HCT116 (cell line): ENCODE data around the gene KREMEN2. TPM values are rescaled to one million over a fixed set of nuclear protein-coding genes. Genes with fewer than 3 reads are reported as not detected.

ENCODE experiments used
- ATAC-seq: fragments of 200-7000 bp; cut with Tn5 transposase; 2 replicates; pipeline ENCODE4 v1.9.1; 2020; ENCODE audit warnings: mild to moderate bottlenecking, moderate library complexity
- BruUV-seq: library from RNA; stranded (reverse); fragments of 400-500 nt; replicated peaks from 2 replicates; lab custom pipeline; 2021; lab: Mats Ljungman, UMichigan
- CTCF ChIA-PET: fragments of 300-600 bp; sonication (Branson Sonifier 250); formaldehyde crosslinking; loops from one replicate; lab custom pipeline; 2021; ENCODE audit warnings: antibody characterized with exemption; lab: Charles Lee
- POLR2A ChIA-PET: fragments of 300-600, 350-600 bp; sonication (Branson Sonifier 250); formaldehyde crosslinking; loops from one replicate; lab custom pipeline; 2021; ENCODE audit warnings: antibody characterized with exemption; lab: Charles Lee
- RAD21 ChIA-PET, 2 experiments: fragments of 300-600 bp; sonication (Branson Sonifier 250); formaldehyde crosslinking; loops; one replicate each; lab custom pipeline; 2023; ENCODE audit warnings: low total read pairs in 2 of 2; ENCODE audit not compliant: uncharacterized antibody in 2 of 2, unreplicated experiment in 2 of 2, low non-redundant PET in 1 of 2; lab: Charles Lee
- DNase-seq: peaks from one replicate; pipeline ENCODE4 v3.0.0-alpha.2; 2010; ENCODE audit warnings: low read depth, low spot score
- H2AFZ ChIP-seq: fragments of 200-600 bp; shearing (Covaris generic), sonication (generic); 2 replicates; pipeline ENCODE4 v1.6.1; 2017; ENCODE audit warnings: low read depth, mixed run types, mixed read lengths, antibody characterized with exemption, low read length; ENCODE audit not compliant: poor library complexity, severe bottlenecking
- H3K27ac ChIP-seq: 2 replicates; pipeline ENCODE4 v1.5.1; 2012; ENCODE audit warnings: low read depth, low read length
- H3K27me3 ChIP-seq: fragments of 200-600 bp; sonication (generic); 2 replicates; pipeline ENCODE4 v1.6.1; 2016; ENCODE audit warnings: mixed run types, low read length, mixed read lengths; ENCODE audit not compliant: insufficient read depth
- H3K36me3 ChIP-seq, 2 experiments: fragments of 200-500 bp in 1 of 2; fragments of 200-600 bp in 1 of 2; sonication (Bioruptor generic) in 1 of 2; sonication (generic) in 1 of 2; 2 replicates each; pipeline versions ENCODE4 v1.5.1 to v1.6.1; 2014 to 2016; ENCODE audit warnings: low read length in 2 of 2, inconsistent platforms in 1 of 2, mixed read lengths in 1 of 2, mixed run types in 1 of 2; ENCODE audit not compliant: insufficient read depth in 2 of 2, control insufficient read depth in 1 of 2
- H3K4me1 ChIP-seq, 2 experiments: fragments of 200-600 bp in 1 of 2; sonication (generic) in 1 of 2; 2 replicates each; pipeline versions ENCODE4 v1.5.1 to v1.6.1; 2012 to 2017; ENCODE audit warnings: low read length in 2 of 2, inconsistent platforms in 1 of 2, mild to moderate bottlenecking in 1 of 2, mixed read lengths in 1 of 2, mixed run types in 1 of 2, moderate library complexity in 1 of 2; ENCODE audit not compliant: insufficient read depth in 2 of 2, control insufficient read depth in 1 of 2
- H3K4me2 ChIP-seq: fragments of 200-600 bp; sonication (generic); 2 replicates; pipeline ENCODE4 v1.6.1; 2017; ENCODE audit warnings: mixed run types, low read length, mixed read lengths
- H3K4me3 ChIP-seq, 2 experiments: fragments of 200-600 bp in 1 of 2; sonication (generic) in 1 of 2; replicated peaks in 1 of 2; 2 replicates each; pipeline ENCODE4 v1.5.1; 2011 to 2016; ENCODE audit warnings: low read length in 2 of 2, control low read depth in 1 of 2, low read depth in 1 of 2, mild to moderate bottlenecking in 1 of 2, mixed read lengths in 1 of 2, mixed run types in 1 of 2
- H3K79me2 ChIP-seq: fragments of 200-600 bp; sonication (generic); 2 replicates; pipeline ENCODE4 v1.6.1; 2017; ENCODE audit warnings: mild to moderate bottlenecking, mixed run types, low read length, moderate library complexity, mixed read lengths; ENCODE audit not compliant: insufficient read depth
- H3K9ac ChIP-seq: fragments of 200-600 bp; sonication (generic); 2 replicates; pipeline ENCODE4 v1.6.1; 2016; ENCODE audit warnings: low read length, mixed read lengths
- H3K9me2 ChIP-seq: fragments of 200-600 bp; sonication (generic), shearing (Covaris generic); 2 replicates; pipeline ENCODE4 v1.6.1; 2017; ENCODE audit warnings: mixed run types, mild to moderate bottlenecking, moderate library complexity; ENCODE audit not compliant: insufficient read depth
- H3K9me3 ChIP-seq, 2 experiments: fragments of 200-500 bp in 1 of 2; fragments of 200-600 bp in 1 of 2; sonication (Bioruptor generic) in 1 of 2; sonication (generic) in 1 of 2; 2 replicates each; pipeline ENCODE4 v1.6.1; 2014 to 2017; ENCODE audit warnings: low read length in 2 of 2, mixed read lengths in 2 of 2, inconsistent platforms in 1 of 2, low read depth in 1 of 2, mild to moderate bottlenecking in 1 of 2, mixed run types in 1 of 2, moderate library complexity in 1 of 2; ENCODE audit not compliant: control insufficient read depth in 1 of 2, insufficient read depth in 1 of 2
- H4K20me1 ChIP-seq: fragments of 200-600 bp; sonication (generic), shearing (Covaris generic); 2 replicates; pipeline ENCODE4 v1.6.1; 2017; ENCODE audit warnings: mixed run types, mild to moderate bottlenecking, moderate library complexity; ENCODE audit not compliant: insufficient read depth
- CBX3 ChIP-seq: IDR thresholded peaks from 2 replicates; pipeline ENCODE4 v1.6.1; 2012; ENCODE audit warnings: low read depth
- CTCF ChIP-seq, 3 experiments: fragments of 200-600 bp in 1 of 3; sonication (generic) in 1 of 3; IDR thresholded peaks in 2 of 3; conservative IDR thresholded peaks in 1 of 3; 2 replicates each; pipeline ENCODE4 v1.5.1; 2012 to 2017; ENCODE audit warnings: low read depth in 2 of 3, low read length in 2 of 3, antibody characterized with exemption in 1 of 3, borderline replicate concordance in 1 of 3, control low read depth in 1 of 3, mild to moderate bottlenecking in 1 of 3, mixed read lengths in 1 of 3, mixed run types in 1 of 3, moderate library complexity in 1 of 3; ENCODE audit not compliant: insufficient read depth in 1 of 3
- EGR1 ChIP-seq: IDR thresholded peaks from 2 replicates; pipeline ENCODE4 v1.6.1; 2012; ENCODE audit warnings: low read depth
- ELF1 ChIP-seq: IDR thresholded peaks from 2 replicates; pipeline ENCODE4 v1.6.1; 2012; ENCODE audit warnings: low read depth, borderline replicate concordance
- EZH2phosphoT487 ChIP-seq: fragments of 200-600 bp; IDR thresholded peaks from 2 replicates; pipeline ENCODE4 v1.6.1; 2018; ENCODE audit warnings: antibody characterized with exemption, borderline replicate concordance
- FOSL1 ChIP-seq: IDR thresholded peaks from 2 replicates; pipeline ENCODE4 v1.6.1; 2012; ENCODE audit warnings: low read depth
- POLR2A ChIP-seq: IDR thresholded peaks from 2 replicates; pipeline ENCODE4 v1.7.0; 2011; ENCODE audit warnings: borderline replicate concordance; ENCODE audit not compliant: insufficient read depth, insufficient read length; ENCODE audit errors: extremely low read depth
- POLR2AphosphoS5 ChIP-seq: IDR thresholded peaks from 2 replicates; pipeline ENCODE4 v1.6.1; 2011; ENCODE audit warnings: mild to moderate bottlenecking, low read depth, low read length, moderate library complexity
- RAD21 ChIP-seq: IDR thresholded peaks from 2 replicates; pipeline ENCODE4 v1.6.1; 2012; ENCODE audit warnings: low read depth, mild to moderate bottlenecking
- SIN3A ChIP-seq: IDR thresholded peaks from 2 replicates; pipeline ENCODE4 v1.6.1; 2012; ENCODE audit warnings: low read depth
- SP1 ChIP-seq: IDR thresholded peaks from 2 replicates; pipeline ENCODE4 v1.6.1; 2012; ENCODE audit warnings: low read depth
- TCF7L2 ChIP-seq: IDR thresholded peaks from 2 replicates; pipeline ENCODE4 v1.7.0; 2011; ENCODE audit warnings: borderline replicate concordance, inconsistent platforms; ENCODE audit not compliant: insufficient read depth, insufficient read length; ENCODE audit errors: extremely low read depth
- YY1 ChIP-seq: IDR thresholded peaks from 2 replicates; pipeline ENCODE4 v1.6.1; 2011; ENCODE audit warnings: low read length, low read depth, moderate library complexity, mild to moderate bottlenecking; ENCODE audit not compliant: insufficient replicate concordance; ENCODE audit errors: extremely low read depth
- ZFX ChIP-seq: fragments of 450-650 bp; IDR thresholded peaks from 2 replicates; pipeline ENCODE4 v1.6.1; 2017
- ZNF274 ChIP-seq: fragments of 200-500 bp; sonication (Bioruptor generic); IDR thresholded peaks from 2 replicates; pipeline ENCODE4 v1.6.1; 2014; ENCODE audit warnings: mild to moderate bottlenecking, low read depth, low read length, inconsistent platforms
- intact Hi-C: fragments of 100-400 bp; cut with micrococcal nuclease; formaldehyde crosslinking; loops from 2 replicates; pipeline ENCODE4 v1.10.0; 2022
- total RNA-seq: library from RNA; stranded (reverse); gene quantifications from one replicate; pipeline ENCODE4 v1.2.1, GENCODE V29; 2021; ENCODE audit not compliant: unreplicated experiment
- TF ChIP-seq, protein P1 (sequence below): IDR thresholded peaks from 2 replicates; pipeline ENCODE4 v1.6.1; 2012
- TF ChIP-seq, protein P2 (sequence below): IDR thresholded peaks from 2 replicates; pipeline ENCODE4 v1.6.1; 2012
- TF ChIP-seq, protein P3 (sequence below): IDR thresholded peaks from 2 replicates; pipeline ENCODE4 v1.6.1; 2011; ENCODE audit warnings: mild to moderate bottlenecking, low read length, moderate library complexity; ENCODE audit not compliant: insufficient replicate concordance; ENCODE audit errors: extremely low read depth

KREMEN2 gene
- total RNA-seq, 1 experiment from 2014 or later = 14.1 TPM

GRCh38 chr16:2969545-2970521 lies 5.8 kb downstream of the KREMEN2 start:
- ChIA-PET POLR2A (interaction anchor here (1.3 to 2.4 kb wide), 2 partner anchors 11 to 51 kb away, joined by 10 to 12 read pairs; partner anchors contain the start of genes PKMYT1 and TNFRSF12A), CTCF (interaction anchor here (0.6 to 1.3 kb wide), 4 partner anchors 8 to 58 kb away, joined by 3 to 6 read pairs (median 4); no protein-coding TSS in a partner anchor), RAD21 (no interaction called here)
- TF ChIP-seq ELF1 (no peak), ZFX (peak; percentile 71), TCF7L2 (no peak), ZNF274 (no peak), SIN3A (no peak), EZH2phosphoT487 (no peak), EGR1 (no peak), CBX3 (no peak), YY1 (no peak), CTCF (IDR thresholded peaks at IDR 0.05 in 2 of 3, conservative IDR thresholded peaks at IDR 0.05 in 1 of 3; ENCODE audit: borderline replicate concordance in 1 of 3, insufficient read depth in 1 of 3, low read depth in 2 of 3, low read length in 2 of 3) (peak in 2 of 3 experiments; percentile 53 to 64; a peak in 4 of 6 replicates), FOSL1 (no peak), POLR2AphosphoS5 (peak; percentile 77), SP1 (no peak), POLR2A (no peak), RAD21 (no peak)
- TF ChIP-seq, protein P1, sequence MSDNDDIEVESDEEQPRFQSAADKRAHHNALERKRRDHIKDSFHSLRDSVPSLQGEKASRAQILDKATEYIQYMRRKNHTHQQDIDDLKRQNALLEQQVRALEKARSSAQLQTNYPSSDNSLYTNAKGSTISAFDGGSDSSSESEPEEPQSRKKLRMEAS = no peak
- TF ChIP-seq, protein P2, sequence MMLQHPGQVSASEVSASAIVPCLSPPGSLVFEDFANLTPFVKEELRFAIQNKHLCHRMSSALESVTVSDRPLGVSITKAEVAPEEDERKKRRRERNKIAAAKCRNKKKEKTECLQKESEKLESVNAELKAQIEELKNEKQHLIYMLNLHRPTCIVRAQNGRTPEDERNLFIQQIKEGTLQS = no peak
- TF ChIP-seq, protein P3, sequence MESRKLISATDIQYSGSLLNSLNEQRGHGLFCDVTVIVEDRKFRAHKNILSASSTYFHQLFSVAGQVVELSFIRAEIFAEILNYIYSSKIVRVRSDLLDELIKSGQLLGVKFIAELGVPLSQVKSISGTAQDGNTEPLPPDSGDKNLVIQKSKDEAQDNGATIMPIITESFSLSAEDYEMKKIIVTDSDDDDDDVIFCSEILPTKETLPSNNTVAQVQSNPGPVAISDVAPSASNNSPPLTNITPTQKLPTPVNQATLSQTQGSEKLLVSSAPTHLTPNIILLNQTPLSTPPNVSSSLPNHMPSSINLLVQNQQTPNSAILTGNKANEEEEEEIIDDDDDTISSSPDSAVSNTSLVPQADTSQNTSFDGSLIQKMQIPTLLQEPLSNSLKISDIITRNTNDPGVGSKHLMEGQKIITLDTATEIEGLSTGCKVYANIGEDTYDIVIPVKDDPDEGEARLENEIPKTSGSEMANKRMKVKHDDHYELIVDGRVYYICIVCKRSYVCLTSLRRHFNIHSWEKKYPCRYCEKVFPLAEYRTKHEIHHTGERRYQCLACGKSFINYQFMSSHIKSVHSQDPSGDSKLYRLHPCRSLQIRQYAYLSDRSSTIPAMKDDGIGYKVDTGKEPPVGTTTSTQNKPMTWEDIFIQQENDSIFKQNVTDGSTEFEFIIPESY = no peak
- Histone ChIP-seq H3K79me2 (peaks cover 32% of the 10 kb centered on the region), H3K9ac (peak overlapping the region; percentile 91), H4K20me1 (peaks cover 6% of the 10 kb centered on the region; the same call in 1 of the 2 replicates), H3K4me2 (peak overlapping the region; percentile 89), H3K27ac (peak overlapping the region; percentile 95), H3K9me2 (no peaks in the 10 kb centered on the region), H3K4me3 (peak overlapping the region; percentile 66 to 79), H2AFZ (no peak overlapping the region), H3K4me1 (peaks cover 19 to 48% of the 10 kb centered on the region in 2 experiments), H3K9me3 (no peaks in the 10 kb centered on the region), H3K27me3 (no peaks in the 10 kb centered on the region), H3K36me3 (peaks cover 5 to 9% of the 10 kb centered on the region in 2 experiments; a peak in 3 of 4 replicates)
- peak; percentile 59 for ATAC-seq
- BruUV-seq = no TSS peak
- intact Hi-C loops = no loop called here
- no peak for DNase-seq
